ENCODE results near the gene ACAP2.
A peak's percentile ranks its signal among the peaks of the same experiment; 100 is the strongest.

ACAP2 gene

DNA sequence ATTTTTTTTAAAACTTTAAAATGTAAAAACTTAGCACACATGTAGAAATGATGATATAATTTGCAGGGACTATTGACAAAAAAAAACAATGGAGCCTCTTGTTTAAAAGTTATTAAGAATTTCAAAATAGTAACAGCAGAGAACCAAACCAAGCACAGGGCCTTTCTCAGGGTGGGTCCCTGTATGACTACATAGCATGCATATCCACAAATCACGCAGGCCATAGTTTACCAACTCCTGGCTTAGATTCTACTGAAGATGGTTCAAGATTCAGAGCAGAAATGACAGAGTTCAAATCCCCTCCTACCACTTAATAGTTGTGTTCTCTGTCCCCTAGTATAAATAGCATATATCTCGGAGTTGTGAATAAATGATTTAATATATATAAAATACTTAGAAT lies 19.0 kb downstream of the ACAP2 start:
- Histone ChIP-seq H3K27ac (no peak overlapping the region), H3K4me3 (ENCODE audit: low read depth in 1 of 2, low read length in 1 of 2) (no peak overlapping the region), H3K9me3 (no peaks in the 10 kb centered on the region), H3K4me1 (ENCODE audit: control insufficient read depth in 1 of 2, insufficient read depth in 1 of 2, low read depth in 1 of 2, low read length in 1 of 2) (peaks cover 16 to 49% of the 10 kb centered on the region in 2 experiments), H3K36me3 (peaks cover 10% of the 10 kb centered on the region), H3K27me3 (no peaks in the 10 kb centered on the region)
- TF ChIP-seq CTCF (IDR thresholded peaks at IDR 0.05), result no peak

DNA sequence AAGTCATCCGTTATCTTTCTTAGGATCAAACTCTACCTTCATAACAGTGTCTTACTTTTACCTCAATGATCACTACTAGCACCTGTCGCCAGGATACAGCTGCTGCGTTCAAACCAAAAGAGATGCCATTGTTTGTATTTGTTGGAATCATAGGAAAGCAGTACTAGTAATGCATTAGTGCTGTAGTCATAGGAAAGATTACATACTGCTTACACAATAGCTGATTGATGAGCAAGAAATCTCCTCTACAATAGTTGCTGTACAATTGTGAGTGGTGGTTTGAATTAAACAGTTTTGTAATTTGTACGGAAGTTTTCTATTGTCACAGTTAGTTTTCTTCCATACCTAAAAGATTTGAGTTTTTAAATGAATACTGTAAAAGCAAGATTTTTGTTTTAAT lies 21.4 kb downstream of the ACAP2 start:
- H3K36me3 ChIP-seq, result peaks cover 10% of the 10 kb centered on the region
- no peak overlapping the region for H3K27ac ChIP-seq
- TF ChIP-seq CTCF (IDR thresholded peaks at IDR 0.05), result no peak
- H3K4me3 ChIP-seq (ENCODE audit: low read depth in 1 of 2, low read length in 1 of 2), result no peak overlapping the region
- H3K4me1 ChIP-seq (ENCODE audit: control insufficient read depth in 1 of 2, insufficient read depth in 1 of 2, low read depth in 1 of 2, low read length in 1 of 2), result peaks cover 16 to 40% of the 10 kb centered on the region in 2 experiments
- H3K27me3 ChIP-seq, result no peaks in the 10 kb centered on the region
- no peaks in the 10 kb centered on the region for H3K9me3 ChIP-seq

- peak overlapping the region; percentile 27 for H3K27ac ChIP-seq
- TF ChIP-seq CTCF (IDR thresholded peaks at IDR 0.05), result no peak
- peaks cover 10% of the 10 kb centered on the region for H3K36me3 ChIP-seq
- H3K27me3 ChIP-seq, result no peaks in the 10 kb centered on the region
- H3K9me3 ChIP-seq, result no peaks in the 10 kb centered on the region
- peaks cover 5 to 25% of the 10 kb centered on the region in 2 experiments for H3K4me1 ChIP-seq (ENCODE audit: control insufficient read depth in 1 of 2, insufficient read depth in 1 of 2, low read depth in 1 of 2, low read length in 1 of 2)
- no peak overlapping the region for H3K4me3 ChIP-seq (ENCODE audit: low read depth in 1 of 2, low read length in 1 of 2)
These were observed 26.0 kb downstream of the ACAP2 start for GRCh38 chr3:195416795-195417194.

DNA sequence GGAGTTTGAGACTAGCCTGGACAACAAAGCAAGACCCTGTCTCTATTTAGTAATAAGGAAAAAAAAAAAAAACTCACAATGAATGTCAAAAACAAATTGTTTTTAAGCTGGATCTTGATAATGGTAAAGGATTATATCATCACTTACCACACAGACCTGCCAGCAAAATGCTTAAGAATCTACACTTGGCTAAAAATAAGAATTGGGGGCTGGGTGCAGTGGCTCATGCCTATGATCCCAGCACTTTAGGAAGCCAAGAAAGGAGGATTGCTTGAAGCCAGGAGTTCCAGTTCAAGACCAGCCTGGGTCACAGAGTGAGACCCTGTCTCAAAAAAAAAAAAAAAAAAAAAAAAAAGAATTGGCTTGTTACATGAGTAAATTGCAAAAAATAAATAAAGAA lies 31.0 kb downstream of the ACAP2 start:
- Histone ChIP-seq H3K4me1 (ENCODE audit: control insufficient read depth in 1 of 2, insufficient read depth in 1 of 2, low read depth in 1 of 2, low read length in 1 of 2) (peaks cover 11 to 30% of the 10 kb centered on the region in 2 experiments), H3K27me3 (no peaks in the 10 kb centered on the region), H3K36me3 (no peaks in the 10 kb centered on the region), H3K27ac (no peak overlapping the region), H3K4me3 (ENCODE audit: low read depth in 1 of 2, low read length in 1 of 2) (no peak overlapping the region), H3K9me3 (no peaks in the 10 kb centered on the region)
- no peak for TF ChIP-seq CTCF (IDR thresholded peaks at IDR 0.05)

- no peaks in the 10 kb centered on the region for H3K9me3 ChIP-seq
- H3K27ac ChIP-seq, result peak overlapping the region; percentile 44
- H3K4me1 ChIP-seq (ENCODE audit: control insufficient read depth in 1 of 2, insufficient read depth in 1 of 2, low read depth in 1 of 2, low read length in 1 of 2), result peaks cover 14 to 40% of the 10 kb centered on the region in 2 experiments
- H3K4me3 ChIP-seq (ENCODE audit: low read depth in 1 of 2, low read length in 1 of 2), result no peak overlapping the region
- no peak for TF ChIP-seq CTCF (IDR thresholded peaks at IDR 0.05)
- no peaks in the 10 kb centered on the region for H3K27me3 ChIP-seq
- H3K36me3 ChIP-seq, result no peaks in the 10 kb centered on the region
These were observed 32.3 kb downstream of the ACAP2 start for GRCh38 chr3:195410546-195410945.
